Nephron progenitor cell (in vitro differentiated cells): ENCODE results near the gene SDK2.

Source experiments
- DNase-seq: peaks from one replicate; pipeline ENCODE4 v3.0.0; 2021
- H3K27ac Mint-ChIP-seq: 2 replicates; pipeline ENCODE4 v1.8.0; 2021; ENCODE audit warnings: mild to moderate bottlenecking, moderate library complexity, mixed read lengths
- H3K27me3 Mint-ChIP-seq: 2 replicates; pipeline ENCODE4 v1.8.0; 2021; ENCODE audit warnings: mild to moderate bottlenecking, low read depth, mixed read lengths; ENCODE audit not compliant: poor library complexity
- H3K36me3 Mint-ChIP-seq: 2 replicates; pipeline ENCODE4 v1.8.0; 2021; ENCODE audit warnings: low read depth, mixed read lengths
- H3K4me1 Mint-ChIP-seq: 2 replicates; pipeline ENCODE4 v1.8.0; 2021; ENCODE audit warnings: mixed read lengths
- H3K4me3 Mint-ChIP-seq: 2 replicates; pipeline ENCODE4 v1.8.0; 2021; ENCODE audit warnings: mild to moderate bottlenecking, moderate library complexity, mixed read lengths
- H3K9me3 Mint-ChIP-seq: 2 replicates; pipeline ENCODE4 v1.8.0; 2021; ENCODE audit warnings: mild to moderate bottlenecking, moderate library complexity, mixed read lengths
- CTCF ChIP-seq: fragments of 200-600 bp; sonication (generic); IDR thresholded peaks from 2 replicates; pipeline ENCODE4 v1.5.0; 2021; ENCODE audit warnings: antibody characterized with exemption

SDK2 gene

GRCh38 chr17:73384926-73385325, 259.3 kb downstream of the SDK2 start:
- peaks cover 9% of the 10 kb centered on the region for H3K27me3 Mint-ChIP-seq
- no peak overlapping the region for H3K27ac Mint-ChIP-seq
- TF ChIP-seq CTCF: no peak
- H3K9me3 Mint-ChIP-seq: no peaks in the 10 kb centered on the region
- no peak for DNase-seq
- no peak overlapping the region for H3K4me3 Mint-ChIP-seq
- H3K36me3 Mint-ChIP-seq: peaks cover 29% of the 10 kb centered on the region
- peaks cover 29% of the 10 kb centered on the region for H3K4me1 Mint-ChIP-seq

GRCh38 chr17:73380439-73381106, 263.7 kb downstream of the SDK2 start:
- Mint-ChIP-seq H3K4me1 (peaks cover 24% of the 10 kb centered on the region), H3K27ac (no peak overlapping the region), H3K4me3 (no peak overlapping the region), H3K27me3 (peaks cover 9% of the 10 kb centered on the region), H3K9me3 (no peaks in the 10 kb centered on the region), H3K36me3 (peaks cover 45% of the 10 kb centered on the region)
- TF ChIP-seq CTCF: no peak
- DNase-seq: no peak

- no peaks in the 10 kb centered on the region for H3K9me3 Mint-ChIP-seq
- H3K27ac Mint-ChIP-seq: no peak overlapping the region
- no peak for TF ChIP-seq CTCF
- H3K36me3 Mint-ChIP-seq: peaks cover 39% of the 10 kb centered on the region
- peaks cover 9% of the 10 kb centered on the region for H3K27me3 Mint-ChIP-seq
- H3K4me3 Mint-ChIP-seq: no peak overlapping the region
- peaks cover 17% of the 10 kb centered on the region for H3K4me1 Mint-ChIP-seq
- DNase-seq: no peak
Observed at GRCh38 chr17:73379826-73380225, 264.4 kb downstream of the SDK2 start.

- Mint-ChIP-seq H3K4me1 (peaks cover 11% of the 10 kb centered on the region), H3K27me3 (peaks cover 4% of the 10 kb centered on the region), H3K9me3 (no peaks in the 10 kb centered on the region), H3K4me3 (no peak overlapping the region), H3K27ac (no peak overlapping the region), H3K36me3 (peaks cover 33% of the 10 kb centered on the region)
- DNase-seq: no peak
- no peak for TF ChIP-seq CTCF
Observed at GRCh38 chr17:73378974-73379470, 265.2 kb downstream of the SDK2 start.

GRCh38 chr17:73376636-73377035, 267.6 kb downstream of the SDK2 start:
- no peak overlapping the region for H3K27ac Mint-ChIP-seq
- no peak for TF ChIP-seq CTCF
- no peaks in the 10 kb centered on the region for H3K9me3 Mint-ChIP-seq
- H3K36me3 Mint-ChIP-seq: peaks cover 25% of the 10 kb centered on the region
- H3K4me3 Mint-ChIP-seq: no peak overlapping the region
- H3K27me3 Mint-ChIP-seq: peaks cover 5% of the 10 kb centered on the region
- DNase-seq: no peak
- peaks cover 11% of the 10 kb centered on the region for H3K4me1 Mint-ChIP-seq

- no peaks in the 10 kb centered on the region for H3K9me3 Mint-ChIP-seq
- H3K27me3 Mint-ChIP-seq: peaks cover 9% of the 10 kb centered on the region
- peaks cover 25% of the 10 kb centered on the region for H3K36me3 Mint-ChIP-seq
- DNase-seq: no peak
- peaks cover 11% of the 10 kb centered on the region for H3K4me1 Mint-ChIP-seq
- H3K27ac Mint-ChIP-seq: no peak overlapping the region
- no peak for TF ChIP-seq CTCF
- no peak overlapping the region for H3K4me3 Mint-ChIP-seq
Observed at GRCh38 chr17:73376152-73376551, 268.1 kb downstream of the SDK2 start.
